GM15510 (cell line): ENCODE data around the gene ISM1.

Experiments used
- POLR2A ChIP-seq: IDR thresholded peaks from 3 replicates; pipeline ENCODE4 v1.6.1; 2011; ENCODE audit warnings: borderline replicate concordance; ENCODE audit not compliant: insufficient read length; ENCODE audit errors: extremely low read depth

The ISM1 gene

GRCh38 chr20:13261460-13262301, 40.6 kb downstream of the ISM1 start:
- no peak for TF ChIP-seq POLR2A

GRCh38 chr20:13262302-13262650, 41.2 kb downstream of the ISM1 start:
- no peak for TF ChIP-seq POLR2A

DNA sequence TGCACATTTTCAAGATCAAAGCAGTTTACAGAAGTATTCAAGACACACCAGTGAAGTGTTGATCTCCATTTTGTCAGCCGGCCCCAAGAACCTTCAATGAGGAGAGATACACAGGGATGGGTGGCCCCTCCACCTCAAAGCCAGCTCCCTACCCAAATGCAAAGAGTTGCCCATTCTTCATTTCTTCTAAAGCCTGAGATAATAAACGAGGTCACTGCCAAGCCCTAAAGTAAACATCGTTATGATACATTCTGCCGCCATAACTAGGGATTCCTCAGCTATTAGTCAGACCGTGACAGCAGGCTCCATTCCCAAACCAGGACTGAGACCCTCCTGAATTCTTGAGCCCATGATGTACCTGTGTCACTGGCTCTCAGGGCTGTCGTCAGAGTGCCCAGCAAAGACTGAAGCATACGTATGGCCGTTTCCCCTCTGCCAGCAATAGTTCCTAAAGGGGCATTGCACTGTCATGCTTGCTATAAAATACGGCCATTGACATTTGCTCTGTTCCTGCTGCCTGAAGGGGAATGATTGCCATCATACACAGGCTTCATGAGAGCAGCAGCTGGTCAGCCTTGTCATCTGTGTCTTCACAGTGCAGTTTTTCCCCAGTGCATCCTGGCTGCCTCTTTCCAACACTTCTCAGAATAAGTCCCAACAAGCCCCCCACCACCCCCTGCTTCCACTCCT, 41.7 kb downstream of the ISM1 start:
- TF ChIP-seq POLR2A: no peak

GRCh38 chr20:13263451-13263850, 42.4 kb downstream of the ISM1 start:
- TF ChIP-seq POLR2A: no peak

- no peak for TF ChIP-seq POLR2A
Observed at GRCh38 chr20:13264907-13265306, 43.8 kb downstream of the ISM1 start.

GRCh38 chr20:13265941-13266340, 44.9 kb downstream of the ISM1 start:
- TF ChIP-seq POLR2A: no peak

DNA sequence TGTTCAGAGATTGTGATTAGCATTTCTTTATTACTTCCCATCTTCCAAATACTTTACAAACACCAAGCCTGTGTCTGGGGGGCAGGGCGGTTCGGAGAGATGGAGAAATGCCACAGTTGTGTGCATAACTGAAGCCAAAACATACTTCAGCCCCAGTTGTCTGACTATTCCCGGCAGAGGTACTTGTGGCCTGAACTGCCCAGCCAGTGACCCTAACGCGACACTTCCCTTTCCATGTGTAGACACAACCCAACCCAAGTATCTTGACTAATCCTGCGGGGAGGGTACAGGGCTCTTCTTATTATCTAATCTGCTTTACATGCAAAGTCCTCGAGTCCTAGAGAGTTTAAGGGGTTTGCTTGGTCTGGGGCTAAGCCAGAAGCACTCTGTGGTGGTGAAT, 46.2 kb downstream of the ISM1 start:
- TF ChIP-seq POLR2A: no peak

DNA sequence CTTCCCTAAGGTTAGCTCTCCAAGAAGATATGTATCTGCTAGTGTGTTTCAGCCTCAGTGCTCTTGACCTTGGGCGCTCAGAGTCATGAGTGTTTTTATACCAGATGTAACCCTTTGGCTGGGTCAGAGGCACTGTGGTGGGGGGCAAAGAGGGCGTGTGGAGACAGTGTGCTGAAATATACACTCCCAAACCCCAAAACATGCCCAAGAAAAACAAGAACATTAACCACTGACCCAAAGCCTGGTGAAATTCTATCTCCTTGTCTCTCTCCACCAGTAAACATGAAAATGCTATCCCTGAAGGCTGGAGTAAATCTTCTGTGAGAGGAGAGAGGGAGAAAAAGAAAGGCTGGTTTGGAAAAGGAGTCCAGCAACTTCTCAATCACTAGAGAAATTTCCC, 47.9 kb downstream of the ISM1 start:
- no peak for TF ChIP-seq POLR2A

DNA sequence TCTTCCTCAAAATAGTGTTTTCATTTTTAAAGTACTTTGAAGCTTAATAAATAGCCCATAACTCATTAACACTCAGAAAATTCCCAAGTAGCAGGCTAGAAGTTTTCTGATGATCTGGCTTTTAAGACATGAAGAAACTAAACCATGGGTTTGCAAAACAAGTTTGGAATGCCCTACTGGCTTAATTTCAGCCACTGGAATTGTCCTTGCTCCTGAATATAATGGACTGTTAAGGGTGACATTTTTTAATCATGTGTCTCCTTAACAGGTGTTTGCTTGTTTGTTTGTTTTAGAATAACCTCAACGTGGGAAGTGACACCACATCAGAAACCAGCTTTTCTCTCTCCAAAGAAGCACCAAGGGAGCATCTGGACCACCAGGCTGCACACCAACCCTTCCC, 49.1 kb downstream of the ISM1 start:
- TF ChIP-seq POLR2A: no peak

DNA sequence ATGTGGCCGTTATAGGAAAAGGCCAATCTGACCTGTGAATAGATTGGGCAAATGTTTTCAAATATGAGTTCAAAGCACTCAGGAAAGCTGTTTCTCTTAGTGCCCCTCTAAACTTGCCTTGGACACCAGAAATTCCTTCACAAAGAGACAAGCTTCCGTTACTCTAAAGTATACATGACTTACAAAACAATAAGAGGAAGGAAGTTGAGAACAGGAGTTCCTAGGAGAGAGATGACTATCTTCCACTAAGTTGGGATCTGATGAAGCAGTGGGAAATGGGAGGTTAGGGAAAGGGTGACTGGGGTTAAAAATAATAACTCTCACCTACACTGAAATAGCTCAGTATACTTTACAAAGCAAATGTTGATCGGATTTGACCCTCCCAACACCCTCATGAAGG, 50.0 kb downstream of the ISM1 start:
- no peak for TF ChIP-seq POLR2A

DNA sequence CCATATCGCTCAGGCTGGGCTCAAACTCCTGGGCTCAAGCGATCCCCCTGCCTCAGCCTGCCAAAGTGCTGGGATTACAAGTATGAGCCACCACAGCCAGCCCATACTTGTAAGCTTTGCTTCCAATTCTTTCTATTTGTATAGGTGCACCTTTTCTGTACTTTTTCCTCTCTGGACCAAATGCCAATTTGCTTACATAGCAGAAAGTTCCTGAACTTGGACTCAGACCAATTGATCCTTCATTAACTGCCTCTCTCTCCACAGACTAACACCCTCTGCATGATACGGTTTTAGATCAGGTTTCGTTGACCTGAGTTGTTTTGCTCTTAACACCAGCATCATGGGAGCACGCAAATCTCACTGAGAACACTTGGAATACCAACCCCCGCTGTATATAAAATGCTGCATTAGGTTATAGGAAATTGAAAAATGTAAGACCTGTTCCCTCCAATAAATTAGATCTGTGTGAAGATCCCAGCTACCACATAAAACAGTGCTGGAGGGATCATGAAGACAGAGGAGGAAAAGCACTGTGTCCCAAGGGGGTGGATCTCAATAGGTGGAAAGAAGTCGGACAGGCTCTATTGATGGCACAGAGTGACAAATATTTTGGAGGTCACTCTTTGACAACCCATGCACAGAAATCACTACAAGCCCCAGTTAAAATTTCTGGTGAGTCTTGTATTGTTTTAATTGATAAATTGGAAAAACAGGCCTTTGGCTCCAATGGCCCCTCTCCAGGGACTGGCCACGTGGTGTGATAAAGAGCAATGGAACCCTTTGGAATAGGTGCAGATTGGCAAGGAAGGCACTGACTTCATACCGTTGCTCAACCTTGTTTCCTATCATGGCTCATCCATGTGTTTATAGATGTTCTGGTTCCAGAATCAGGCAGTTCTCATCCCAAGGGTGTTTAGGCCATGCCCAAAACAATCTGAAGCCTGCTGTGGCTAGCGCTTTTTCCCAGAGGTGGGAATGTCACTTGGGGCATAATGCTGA, 51.2 kb downstream of the ISM1 start:
- no peak for TF ChIP-seq POLR2A

GRCh38 chr20:13274275-13274861, 53.3 kb downstream of the ISM1 start:
- TF ChIP-seq POLR2A: no peak

DNA sequence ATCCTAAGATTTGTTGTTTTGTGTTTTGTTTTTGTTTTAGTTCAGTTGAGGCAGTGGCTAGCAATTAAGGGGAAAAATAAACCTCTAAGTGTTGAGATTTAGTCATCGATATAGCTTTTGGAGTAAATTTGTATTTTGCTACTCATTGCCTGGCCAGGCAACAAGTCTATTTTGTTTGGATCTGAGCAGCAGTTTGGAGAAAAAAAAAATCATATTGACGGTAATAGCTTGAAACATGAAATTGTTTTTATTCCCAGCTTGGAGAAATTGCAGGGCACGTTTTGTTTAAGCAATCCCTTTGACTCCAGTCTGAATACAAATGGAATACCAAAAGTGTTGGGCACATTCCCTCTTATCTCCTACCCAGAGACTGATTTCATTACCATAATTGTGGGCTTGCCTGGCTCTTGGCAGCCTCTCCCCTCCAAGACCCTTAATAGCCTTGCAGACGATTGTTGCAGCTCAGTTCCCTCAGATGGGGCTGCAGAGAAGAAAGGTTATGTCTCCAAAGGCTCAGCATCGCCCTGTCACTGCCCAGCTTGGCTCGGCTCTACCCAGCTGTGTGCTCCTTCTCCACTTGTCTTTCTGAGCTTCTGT, 56.0 kb downstream of the ISM1 start:
- no peak for TF ChIP-seq POLR2A

DNA sequence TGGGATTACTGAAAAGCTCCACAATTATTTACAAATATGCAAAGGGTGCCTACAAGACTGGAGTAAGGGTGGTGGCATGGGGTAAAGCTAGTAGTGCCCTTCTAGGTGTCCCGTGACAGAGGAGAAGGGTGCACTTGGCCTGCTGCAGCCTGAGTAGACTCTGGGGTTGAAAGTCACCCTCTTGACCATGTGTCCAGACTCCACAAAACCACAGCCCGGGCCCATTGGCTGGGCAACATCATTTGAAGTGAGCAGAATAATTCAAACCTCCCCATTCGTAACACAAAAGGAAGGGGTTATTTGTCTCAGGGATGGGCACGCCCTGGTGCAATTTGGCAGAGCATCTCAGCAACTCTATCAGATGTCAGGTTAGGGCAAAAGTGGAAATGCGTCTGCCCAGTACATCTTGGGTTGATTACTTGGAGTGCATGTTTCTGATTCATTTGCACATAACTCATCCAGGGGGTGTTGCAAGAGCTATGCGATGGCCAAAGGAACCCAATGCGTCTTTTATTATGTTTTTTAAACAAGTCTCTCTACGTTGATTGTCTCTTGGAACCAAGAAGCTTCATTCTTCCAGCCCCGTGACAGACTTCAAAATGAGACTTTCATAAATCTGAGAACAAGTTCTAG, 56.7 kb downstream of the ISM1 start:
- no peak for TF ChIP-seq POLR2A
